Dermis blood vessel endothelial cell (primary cell): ENCODE measurements around the gene CELF2. TPM values are rescaled to one million over a fixed set of nuclear protein-coding genes. Genes with fewer than 3 reads are reported as not detected.
A peak's percentile ranks its signal among the peaks of the same experiment; 100 is the strongest.

Source experiments
- DNase-seq: peaks from one replicate; pipeline ENCODE4 v3.0.0; 2010
- total RNA-seq: library from RNA; depleted of rRNA; stranded (reverse); fragments of >200 nt; gene quantifications from 2 replicates; pipeline ENCODE4 v1.2.3, GENCODE V29; 2014

The CELF2 gene
- total RNA-seq, 1 donor from 2014 or later = 10.2 TPM

GRCh38 chr10:11282156-11282555 lies 264.5 kb downstream of the CELF2 start:
- DNase-seq = no peak

DNA sequence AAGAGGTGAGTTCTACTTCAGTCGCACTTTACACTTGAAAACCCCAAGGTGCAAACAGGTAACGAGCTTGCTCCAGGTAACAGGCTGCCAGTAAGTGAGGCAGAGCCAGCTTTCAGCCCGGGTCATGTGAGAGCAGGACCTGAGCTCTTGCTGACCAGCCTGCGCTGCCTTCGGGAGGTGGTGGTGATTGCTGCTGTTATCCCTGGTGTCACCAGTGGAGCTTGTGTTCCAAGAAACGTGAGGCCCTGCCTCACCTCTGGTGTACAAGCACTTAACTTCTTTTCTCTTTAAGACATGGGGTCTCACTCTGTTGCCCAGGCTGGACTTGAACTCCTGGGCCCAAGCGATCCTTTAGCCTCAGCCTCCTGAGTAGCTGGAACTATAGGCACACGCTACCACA lies 265.0 kb downstream of the CELF2 start:
- DNase-seq = no peak

DNA sequence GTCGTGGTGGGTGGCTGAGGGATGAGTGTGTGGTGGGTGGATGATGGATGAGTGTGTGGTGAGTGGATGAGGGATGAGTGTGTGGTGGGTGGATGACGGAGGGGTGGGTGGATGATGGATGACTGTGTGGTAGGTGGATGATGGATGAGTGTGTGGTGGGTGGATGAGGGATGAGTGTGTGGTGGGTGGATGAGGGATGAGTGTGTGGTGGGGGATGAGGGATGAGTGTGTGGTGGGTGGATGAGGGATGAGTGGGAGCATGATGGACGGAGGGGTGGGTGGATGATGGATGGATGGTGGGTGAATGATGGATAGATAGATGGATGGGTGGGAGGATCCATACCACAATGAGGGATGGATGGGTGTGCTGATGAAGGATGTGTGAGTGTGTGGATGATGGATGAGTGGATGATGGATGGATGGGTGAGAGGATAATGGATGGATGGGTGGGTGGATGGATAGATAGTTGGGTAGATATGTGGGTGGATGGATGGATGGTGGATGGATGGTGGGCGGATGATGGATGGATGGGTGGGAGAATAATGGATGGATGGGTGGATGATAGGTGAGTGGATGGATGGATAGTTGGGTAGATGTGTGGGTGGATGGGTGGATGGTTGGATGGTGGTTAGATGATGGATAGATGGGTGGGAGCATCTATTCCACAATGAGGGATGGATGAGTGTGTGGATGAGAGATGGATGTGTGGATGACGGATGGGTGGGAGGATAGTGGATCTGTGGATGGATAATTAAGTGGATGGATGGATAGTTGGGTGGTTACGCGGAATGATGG lies 266.8 kb downstream of the CELF2 start:
- DNase-seq = no peak

DNA sequence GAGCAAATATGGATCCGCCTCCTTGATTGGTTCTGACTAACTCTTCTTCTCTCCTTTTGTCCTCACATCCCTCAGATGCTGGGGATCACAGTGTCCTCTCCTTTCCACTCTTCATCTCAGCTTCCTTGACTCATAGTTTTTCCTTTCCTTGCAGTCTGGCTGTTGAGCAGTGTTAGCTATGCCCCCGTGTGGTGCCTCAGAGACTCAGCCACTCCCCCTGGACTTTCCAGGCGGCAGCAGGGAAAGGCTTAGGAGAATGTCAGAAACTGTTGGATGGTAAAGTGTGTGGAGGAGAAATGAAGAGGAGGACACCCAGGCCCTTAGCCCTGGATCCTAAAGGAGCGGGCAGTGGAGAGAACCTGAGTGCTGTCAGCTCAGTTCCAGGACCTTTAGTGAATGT lies 267.5 kb downstream of the CELF2 start:
- peak; percentile 11 for DNase-seq

DNA sequence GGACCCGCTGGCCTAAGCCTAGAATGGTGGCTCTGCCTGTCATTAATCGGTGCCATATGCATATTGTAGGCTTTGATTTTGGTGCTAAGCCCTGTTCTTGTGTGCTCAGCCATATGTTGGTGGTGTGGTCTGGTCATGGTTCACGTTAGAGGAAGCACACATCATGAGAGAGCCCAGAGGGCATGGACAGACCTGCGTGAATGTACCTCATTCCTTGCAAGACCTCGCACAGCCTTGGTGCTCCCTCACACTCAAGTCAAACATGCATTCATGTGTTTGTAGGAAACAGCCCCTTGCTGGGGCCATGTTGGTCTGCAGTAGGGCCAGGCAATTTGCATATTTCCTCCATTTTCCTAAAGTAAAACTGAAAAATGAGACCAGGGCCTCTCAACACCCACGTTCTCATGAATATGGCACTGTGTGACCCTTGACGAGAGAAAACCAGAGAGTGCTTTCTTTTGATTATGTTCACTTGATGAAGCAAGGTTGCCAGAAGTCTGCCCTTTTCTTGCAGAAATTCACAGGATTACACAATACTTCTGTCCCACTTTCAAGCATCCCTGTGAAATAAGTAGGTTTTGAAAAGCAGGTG lies 268.7 kb downstream of the CELF2 start:
- no peak for DNase-seq

GRCh38 chr10:11288302-11288701 lies 270.6 kb downstream of the CELF2 start:
- DNase-seq = no peak

DNA sequence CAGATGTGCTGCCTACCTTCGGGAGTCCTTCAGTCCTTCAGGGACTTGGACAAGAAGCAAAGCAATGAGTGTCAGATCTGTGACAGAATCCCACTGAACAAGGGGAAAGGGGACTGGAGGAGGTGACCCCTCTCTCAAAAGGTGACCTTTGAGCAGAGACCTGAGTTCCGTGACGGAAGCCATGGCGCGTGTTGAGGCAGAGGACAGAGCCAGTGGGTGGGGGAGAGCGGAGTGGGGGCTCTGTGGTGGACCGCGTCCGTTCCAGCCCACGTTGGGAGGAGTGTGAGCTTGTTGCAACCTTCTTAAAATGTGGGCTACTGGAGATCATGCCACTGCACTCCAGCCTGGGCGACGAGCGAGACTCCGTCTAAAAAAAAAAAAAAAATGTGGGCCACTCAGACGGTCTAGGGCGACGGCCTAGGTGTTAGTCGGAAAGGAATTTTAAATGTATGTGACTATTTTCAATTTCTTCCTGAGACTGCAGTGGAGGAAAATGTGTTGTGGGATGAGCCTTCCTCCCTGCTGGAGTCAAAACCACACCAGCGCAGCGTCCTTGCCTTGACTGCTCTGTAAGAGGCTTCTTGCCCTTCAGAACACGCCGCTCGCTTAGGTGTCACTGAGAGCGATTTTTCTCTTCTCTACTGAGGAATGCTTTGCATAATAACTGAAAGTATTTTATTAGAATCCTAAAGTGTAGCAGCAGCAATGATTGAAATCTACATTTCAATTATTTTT lies 272.7 kb downstream of the CELF2 start:
- DNase-seq = no peak

- DNase-seq = no peak
Observed at GRCh38 chr10:11292576-11293302, 275.1 kb downstream of the CELF2 start.

DNA sequence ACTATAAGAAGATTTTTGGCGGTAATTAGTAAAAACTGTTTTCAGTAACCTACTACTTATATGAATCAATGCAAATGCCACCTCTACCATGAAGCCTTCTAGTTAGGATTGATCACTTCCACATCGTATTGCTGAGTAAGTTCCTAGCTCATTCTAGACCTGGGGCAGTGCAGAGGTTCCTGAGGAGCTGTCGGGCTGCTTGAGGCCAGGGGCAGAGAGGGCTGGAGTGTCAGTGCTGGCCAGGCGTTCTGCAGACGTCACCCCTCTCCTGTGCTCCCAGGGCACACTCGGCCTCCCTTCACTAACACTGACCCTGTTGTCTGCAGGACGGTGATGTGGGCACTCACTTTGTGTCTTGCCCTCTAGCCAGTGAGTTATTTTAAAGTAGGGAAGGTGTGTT lies 275.7 kb downstream of the CELF2 start:
- no peak for DNase-seq

DNA sequence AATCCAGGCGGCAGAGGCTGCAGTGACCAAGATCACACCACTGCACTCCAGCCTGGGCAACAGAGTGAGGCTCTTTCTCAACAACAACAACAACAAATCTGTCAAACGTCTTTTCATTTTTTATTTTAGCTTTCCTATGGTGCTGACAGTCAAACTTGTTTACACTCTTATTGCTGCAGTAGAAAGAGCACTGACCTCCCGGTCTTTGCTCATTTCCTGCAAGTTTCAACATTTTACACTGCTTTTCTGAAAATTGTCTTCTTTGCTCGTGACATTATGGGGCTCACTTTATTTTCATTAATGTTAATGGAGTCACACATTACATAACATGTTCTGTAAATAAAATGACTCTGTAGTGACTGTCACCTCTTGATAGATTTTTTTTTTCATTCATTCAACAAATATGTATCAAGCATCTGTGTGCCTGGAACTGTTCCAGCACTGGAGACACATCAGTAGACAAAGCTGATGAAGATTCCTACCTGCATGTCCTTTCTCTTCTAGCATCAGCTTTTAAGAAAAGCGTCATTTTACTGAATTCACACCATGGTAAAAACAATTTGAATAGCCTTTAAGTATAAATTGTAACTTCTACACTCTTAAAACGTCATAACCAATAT lies 277.3 kb downstream of the CELF2 start:
- DNase-seq = peak; percentile 30

DNA sequence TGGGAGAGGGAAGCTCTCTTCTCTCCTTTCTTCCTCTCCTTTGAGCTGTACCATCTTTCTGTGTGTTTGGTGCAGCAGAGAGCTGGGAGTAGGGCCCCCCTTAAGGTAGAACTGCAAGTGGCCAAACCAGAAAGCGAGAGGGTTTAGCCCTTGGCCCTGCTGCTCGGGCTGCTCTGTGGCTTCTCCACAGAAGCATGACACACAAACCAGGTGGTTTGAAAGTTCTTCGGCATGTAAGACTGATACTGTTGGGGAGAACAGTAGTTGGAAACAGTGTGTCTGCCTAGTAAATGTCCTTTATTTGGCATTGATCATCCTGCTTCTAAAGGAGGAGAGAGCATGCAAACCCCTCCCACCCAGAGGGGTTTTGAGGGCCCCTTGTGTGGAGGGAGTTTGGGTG lies 277.8 kb downstream of the CELF2 start:
- DNase-seq = no peak

DNA sequence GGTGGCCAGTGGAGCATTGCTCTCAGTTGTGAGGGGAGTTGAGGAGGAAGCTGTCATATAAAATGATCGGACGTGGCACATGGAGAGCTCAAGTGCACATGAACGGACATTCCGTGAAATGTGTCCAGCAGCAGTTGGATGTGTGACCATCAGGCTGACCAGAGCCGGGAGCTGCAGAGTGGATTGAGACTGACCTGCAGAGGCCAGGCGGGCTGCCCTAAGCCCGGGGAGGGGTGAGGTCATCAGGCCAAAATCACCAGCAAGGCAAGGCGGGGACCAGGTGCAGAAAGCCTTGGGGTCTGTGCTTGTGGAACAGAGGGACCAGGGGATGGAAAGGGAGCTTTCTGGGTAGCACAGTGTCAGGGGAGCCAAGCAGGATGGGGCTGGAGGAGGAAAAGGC lies 279.5 kb downstream of the CELF2 start:
- DNase-seq = no peak

- DNase-seq = no peak
Observed at GRCh38 chr10:11298116-11298515, 280.4 kb downstream of the CELF2 start.

GRCh38 chr10:11299125-11299524 lies 281.5 kb downstream of the CELF2 start:
- no peak for DNase-seq

GRCh38 chr10:11300026-11300425 lies 282.4 kb downstream of the CELF2 start:
- DNase-seq = no peak

GRCh38 chr10:11300563-11300962 lies 282.9 kb downstream of the CELF2 start:
- no peak for DNase-seq

- DNase-seq = no peak
Observed at GRCh38 chr10:11301571-11302111, 284.0 kb downstream of the CELF2 start.

- no peak for DNase-seq
Observed at GRCh38 chr10:11302181-11302580, 284.5 kb downstream of the CELF2 start.

DNA sequence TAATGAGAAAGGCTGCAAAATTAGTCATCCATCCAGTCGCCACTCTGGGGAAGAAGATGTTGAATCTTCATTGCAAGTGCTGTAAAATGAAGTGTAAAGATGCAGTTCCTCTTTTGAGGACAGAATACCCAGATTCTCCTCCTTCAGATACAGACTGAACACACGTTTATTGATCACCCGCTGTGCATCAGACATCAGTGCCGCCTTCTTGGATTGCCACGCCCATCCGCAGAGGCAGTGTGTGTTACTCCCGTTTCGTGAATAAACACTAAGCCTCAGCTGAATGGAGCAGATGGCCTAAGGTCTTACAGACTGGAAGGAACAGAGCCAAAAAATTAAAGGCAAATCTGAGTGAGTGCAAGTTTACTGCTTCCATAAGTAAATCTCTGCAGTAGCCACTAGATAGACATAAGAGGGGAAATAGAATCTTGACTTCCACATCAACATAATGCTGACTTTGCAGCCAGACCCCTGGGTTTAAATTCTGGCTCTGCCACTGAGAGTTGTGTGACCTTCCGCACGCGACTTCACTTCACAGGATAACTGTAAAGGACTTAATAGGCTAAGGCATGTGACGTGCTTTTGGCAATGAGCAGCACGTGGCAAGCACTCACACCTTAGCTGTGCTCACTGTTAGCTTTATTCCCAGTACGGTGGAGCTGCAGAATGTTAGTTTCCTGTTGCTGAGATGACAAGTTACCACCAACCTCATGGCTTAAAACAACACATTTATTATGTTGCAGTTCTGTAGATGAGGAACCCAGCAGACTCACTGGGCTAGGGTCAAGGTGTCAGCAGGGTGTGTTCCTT lies 285.9 kb downstream of the CELF2 start:
- no peak for DNase-seq

- DNase-seq = no peak
Observed at GRCh38 chr10:11304906-11305585, 287.4 kb downstream of the CELF2 start.
